Tibial nerve (tissue), 4 donors: ENCODE measurements around the gene CASQ2. TPM values are rescaled to one million over a fixed set of nuclear protein-coding genes. Genes with fewer than 3 reads are reported as not detected.

Experiments used
- DNase-seq, 2 donors: peaks; one replicate each; pipeline ENCODE4 v3.0.0-alpha.2; 2019; ENCODE audit warnings: low spot score in 2 of 2
- H3K27ac ChIP-seq, 4 donors: fragments of 200-600 bp; sonication (generic) in 3 of 4; one replicate each; pipeline ENCODE4 v1.5.1; 2017 to 2019; ENCODE audit warnings: mild to moderate bottlenecking in 1 of 4
- H3K27me3 ChIP-seq, 2 donors: fragments of 200-600 bp; sonication (generic) in 1 of 2; one replicate each; pipeline versions ENCODE4 v1.5.1 to v1.6.0; 2017 to 2019
- H3K36me3 ChIP-seq, 3 donors: fragments of 200-600 bp; sonication (generic); one replicate each; pipeline ENCODE4 v1.5.1; 2018 to 2019
- H3K4me1 ChIP-seq, 4 donors: fragments of 200-600 bp; sonication (generic) in 3 of 4; one replicate each; pipeline ENCODE4 v1.5.1; 2017 to 2019
- H3K4me3 ChIP-seq, 4 donors: fragments of 200-600 bp; sonication (generic) in 3 of 4; one replicate each; pipeline ENCODE4 v1.5.1; 2017 to 2019; ENCODE audit warnings: mild to moderate bottlenecking in 1 of 4, moderate library complexity in 1 of 4
- H3K9me3 ChIP-seq, 4 donors: fragments of 200-600 bp; sonication (generic) in 3 of 4; one replicate each; pipeline ENCODE4 v1.5.1; 2017 to 2019
- EP300 ChIP-seq, 2 donors: sonication (generic); formaldehyde crosslinking; IDR thresholded peaks; one replicate each; pipeline ENCODE4 v1.6.1; 2017; ENCODE audit warnings: antibody characterized with exemption in 2 of 2, mild to moderate bottlenecking in 1 of 2
- POLR2A ChIP-seq, 2 donors: fragments of 450-650 bp; IDR thresholded peaks; one replicate each; pipeline ENCODE4 v1.6.1; 2017; ENCODE audit warnings: antibody characterized with exemption in 2 of 2, mild to moderate bottlenecking in 2 of 2, moderate library complexity in 2 of 2
- WGBS, 2 donors: methylation state at CpG; one replicate each; pipeline ENCODE4 v1.1.5; 2018; 5-methylcytosine and 5-hydroxymethylcytosine counted together
- total RNA-seq, 4 donors: library from RNA; depleted of rRNA; stranded (reverse); fragments of >200 nt; gene quantifications; one replicate each; pipeline ENCODE4 v1.1.0, GENCODE V29; 2016
- TF ChIP-seq, protein P1 (sequence below), 5 experiments: fragments of 200-600 bp in 3 of 5; fragments of 450-650 bp in 2 of 5; sonication (generic) in 3 of 5; IDR thresholded peaks; one replicate each; pipeline ENCODE4 v1.5.1; 2016 to 2019; ENCODE audit warnings: antibody characterized with exemption in 5 of 5, mild to moderate bottlenecking in 3 of 5, moderate library complexity in 2 of 5

CASQ2 gene
- total RNA-seq, 4 donors from 2014 or later: 3.6 to 7.3 (median 5.8) TPM

DNA sequence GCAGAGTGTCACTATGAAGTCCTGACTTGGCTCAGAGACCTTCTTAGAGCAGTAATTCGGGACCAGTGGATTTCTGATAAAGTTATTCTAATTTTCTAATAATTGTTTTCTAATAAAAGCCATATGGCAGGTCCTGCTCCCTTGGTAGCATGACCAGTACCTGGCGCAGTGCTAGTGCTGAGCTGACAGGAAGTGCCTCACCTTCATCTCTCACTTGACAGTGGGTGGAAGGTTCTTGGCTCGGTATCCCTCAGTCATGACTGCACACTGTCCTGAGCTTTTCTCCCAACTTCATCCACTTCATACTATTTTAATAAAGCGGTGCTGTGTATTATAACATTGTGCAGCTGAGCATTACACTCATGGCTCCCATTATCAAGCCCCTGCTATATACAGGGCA is 112.6 kb downstream of the CASQ2 start:
- WGBS, 2 donors: 85 to 92% methylated on average over 4 of the region's 4 CpGs

GRCh38 chr1:115655306-115655663 is 113.2 kb downstream of the CASQ2 start:
- H3K27ac ChIP-seq: no peak overlapping the region
- no peak for DNase-seq
- H3K4me1 ChIP-seq: peaks cover 0 to 18% (median 0%) of the 10 kb centered on the region in 4 donors
- H3K36me3 ChIP-seq: peaks cover 0 to 34% (median 0%) of the 10 kb centered on the region in 3 donors
- no peak overlapping the region for H3K4me3 ChIP-seq
- H3K27me3 ChIP-seq: no peaks in the 10 kb centered on the region
- H3K9me3 ChIP-seq: no peaks in the 10 kb centered on the region
- WGBS, 2 donors: 59 to 61% methylated on average over 7 of the region's 7 CpGs
- TF ChIP-seq POLR2A (IDR thresholded peaks at IDR 0.05) (no peak), EP300 (IDR thresholded peaks at IDR 0.05) (no peak)
- TF ChIP-seq, protein P1, sequence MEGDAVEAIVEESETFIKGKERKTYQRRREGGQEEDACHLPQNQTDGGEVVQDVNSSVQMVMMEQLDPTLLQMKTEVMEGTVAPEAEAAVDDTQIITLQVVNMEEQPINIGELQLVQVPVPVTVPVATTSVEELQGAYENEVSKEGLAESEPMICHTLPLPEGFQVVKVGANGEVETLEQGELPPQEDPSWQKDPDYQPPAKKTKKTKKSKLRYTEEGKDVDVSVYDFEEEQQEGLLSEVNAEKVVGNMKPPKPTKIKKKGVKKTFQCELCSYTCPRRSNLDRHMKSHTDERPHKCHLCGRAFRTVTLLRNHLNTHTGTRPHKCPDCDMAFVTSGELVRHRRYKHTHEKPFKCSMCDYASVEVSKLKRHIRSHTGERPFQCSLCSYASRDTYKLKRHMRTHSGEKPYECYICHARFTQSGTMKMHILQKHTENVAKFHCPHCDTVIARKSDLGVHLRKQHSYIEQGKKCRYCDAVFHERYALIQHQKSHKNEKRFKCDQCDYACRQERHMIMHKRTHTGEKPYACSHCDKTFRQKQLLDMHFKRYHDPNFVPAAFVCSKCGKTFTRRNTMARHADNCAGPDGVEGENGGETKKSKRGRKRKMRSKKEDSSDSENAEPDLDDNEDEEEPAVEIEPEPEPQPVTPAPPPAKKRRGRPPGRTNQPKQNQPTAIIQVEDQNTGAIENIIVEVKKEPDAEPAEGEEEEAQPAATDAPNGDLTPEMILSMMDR (IDR thresholded peaks at IDR 0.05): no peak

More for the DNA sequence above, 112.6 kb downstream of the CASQ2 start:
- H3K9me3 ChIP-seq: no peaks in the 10 kb centered on the region
- H3K36me3 ChIP-seq: peaks cover 0 to 40% (median 0%) of the 10 kb centered on the region in 3 donors
- DNase-seq: no peak
- peaks cover 0 to 15% (median 0%) of the 10 kb centered on the region in 4 donors for H3K4me1 ChIP-seq
- no peaks in the 10 kb centered on the region for H3K27me3 ChIP-seq
- H3K4me3 ChIP-seq: no peak overlapping the region
- H3K27ac ChIP-seq: no peak overlapping the region
- TF ChIP-seq, protein P1 (IDR thresholded peaks at IDR 0.05): no peak
- TF ChIP-seq POLR2A (IDR thresholded peaks at IDR 0.05) (no peak), EP300 (IDR thresholded peaks at IDR 0.05) (no peak)

GRCh38 chr1:115654663-115655305 is 113.7 kb downstream of the CASQ2 start:
- TF ChIP-seq EP300 (IDR thresholded peaks at IDR 0.05) (no peak), POLR2A (IDR thresholded peaks at IDR 0.05) (no peak)
- TF ChIP-seq, protein P1 (IDR thresholded peaks at IDR 0.05): no peak
- no peaks in the 10 kb centered on the region for H3K27me3 ChIP-seq
- peaks cover 0 to 29% (median 0%) of the 10 kb centered on the region in 3 donors for H3K36me3 ChIP-seq
- no peak overlapping the region for H3K4me3 ChIP-seq
- H3K4me1 ChIP-seq: peaks cover 0 to 23% (median 0%) of the 10 kb centered on the region in 4 donors
- DNase-seq: no peak
- no peaks in the 10 kb centered on the region for H3K9me3 ChIP-seq
- 39 to 46% methylated on average over 14 of the region's 14 CpGs for WGBS, 2 donors
- no peak overlapping the region for H3K27ac ChIP-seq

GRCh38 chr1:115654125-115654524 is 114.4 kb downstream of the CASQ2 start:
- 93 to 95% methylated on average over 3 of the region's 3 CpGs for WGBS, 2 donors
- Histone ChIP-seq H3K36me3 (peaks cover 0 to 26% (median 0%) of the 10 kb centered on the region in 3 donors), H3K27ac (no peak overlapping the region), H3K4me1 (peaks cover 0 to 28% (median 0%) of the 10 kb centered on the region in 4 donors), H3K27me3 (no peaks in the 10 kb centered on the region), H3K4me3 (no peak overlapping the region), H3K9me3 (no peaks in the 10 kb centered on the region)
- no peak for DNase-seq
- TF ChIP-seq POLR2A (IDR thresholded peaks at IDR 0.05): no peak
- TF ChIP-seq EP300 (IDR thresholded peaks at IDR 0.05): no peak
- TF ChIP-seq, protein P1 (IDR thresholded peaks at IDR 0.05): no peak

- TF ChIP-seq EP300 (IDR thresholded peaks at IDR 0.05): no peak
- TF ChIP-seq, protein P1 (IDR thresholded peaks at IDR 0.05): no peak
- no peak for TF ChIP-seq POLR2A (IDR thresholded peaks at IDR 0.05)
- no peak for DNase-seq
- no peaks in the 10 kb centered on the region for H3K9me3 ChIP-seq
- no peak overlapping the region for H3K27ac ChIP-seq
- no peak overlapping the region for H3K4me3 ChIP-seq
- H3K27me3 ChIP-seq: no peaks in the 10 kb centered on the region
- H3K36me3 ChIP-seq: peaks cover 0 to 26% (median 0%) of the 10 kb centered on the region in 3 donors
- WGBS, 2 donors: 88 to 100% methylated on average over 2 of the region's 2 CpGs
- peaks cover 0 to 44% (median 0%) of the 10 kb centered on the region in 4 donors for H3K4me1 ChIP-seq
Observed at GRCh38 chr1:115652236-115652788, 116.2 kb downstream of the CASQ2 start.
